GM21619 (cell line): Measurements from ENCODE around the gene NINJ2.
"Not testable (repeated sequence)": the region's sequence is repeated elsewhere in the genome, so short reads cannot be mapped to it uniquely, and the experiment has no call there.

Source experiments
- ATAC-seq: cut with Tn5 transposase; IDR thresholded peaks from one replicate; pipeline ENCODE4 v1.9.1; 2021; ENCODE audit not compliant: unreplicated experiment

Gene NINJ2

GRCh38 chr12:663293-663871 is at the start of gene NINJ2:
TSS of gene NINJ2 (minus strand) at chr12:663445. CDS start at chr12:663360, 85 bp downstream.
- ATAC-seq = no peak

- ATAC-seq = no peak
These were observed 49.1 kb upstream of the NINJ2 start for GRCh38 chr12:712172-712863.

- no peak for ATAC-seq
These were observed 46.3 kb upstream of the NINJ2 start for GRCh38 chr12:709455-710020.

- not testable (repeated sequence) for ATAC-seq
These were observed 44.8 kb upstream of the NINJ2 start for GRCh38 chr12:708084-708483.

GRCh38 chr12:704516-705242 is 41.4 kb upstream of the NINJ2 start:
- ATAC-seq = no peak

- no peak for ATAC-seq
These were observed 38.8 kb upstream of the NINJ2 start for GRCh38 chr12:701896-702539.

- no peak for ATAC-seq
These were observed 36.8 kb upstream of the NINJ2 start for GRCh38 chr12:700016-700415.

GRCh38 chr12:698222-698621 is 35.0 kb upstream of the NINJ2 start:
- not testable (repeated sequence) for ATAC-seq

- no peak for ATAC-seq
These were observed 34.2 kb upstream of the NINJ2 start for GRCh38 chr12:697481-697880.

- ATAC-seq = no peak
These were observed 31.7 kb upstream of the NINJ2 start for GRCh38 chr12:694734-695503.

GRCh38 chr12:693934-694533 is 30.8 kb upstream of the NINJ2 start:
- ATAC-seq = no peak

- ATAC-seq = no peak
These were observed 29.0 kb upstream of the NINJ2 start for GRCh38 chr12:692274-692673.

GRCh38 chr12:690466-690865 is 27.2 kb upstream of the NINJ2 start:
- ATAC-seq = no peak

GRCh38 chr12:685388-685787 is 22.1 kb upstream of the NINJ2 start:
- peak; percentile 77 for ATAC-seq

GRCh38 chr12:684416-684815 is 21.2 kb upstream of the NINJ2 start:
- ATAC-seq = no peak

GRCh38 chr12:681568-682256 is 18.5 kb upstream of the NINJ2 start:
- no peak for ATAC-seq

- ATAC-seq = no peak
These were observed 15.8 kb upstream of the NINJ2 start for GRCh38 chr12:678747-679712.

GRCh38 chr12:675562-675961 is 12.3 kb upstream of the NINJ2 start:
- no peak for ATAC-seq
